ENCODE data around the gene SSNA1.

SSNA1 gene

DNA sequence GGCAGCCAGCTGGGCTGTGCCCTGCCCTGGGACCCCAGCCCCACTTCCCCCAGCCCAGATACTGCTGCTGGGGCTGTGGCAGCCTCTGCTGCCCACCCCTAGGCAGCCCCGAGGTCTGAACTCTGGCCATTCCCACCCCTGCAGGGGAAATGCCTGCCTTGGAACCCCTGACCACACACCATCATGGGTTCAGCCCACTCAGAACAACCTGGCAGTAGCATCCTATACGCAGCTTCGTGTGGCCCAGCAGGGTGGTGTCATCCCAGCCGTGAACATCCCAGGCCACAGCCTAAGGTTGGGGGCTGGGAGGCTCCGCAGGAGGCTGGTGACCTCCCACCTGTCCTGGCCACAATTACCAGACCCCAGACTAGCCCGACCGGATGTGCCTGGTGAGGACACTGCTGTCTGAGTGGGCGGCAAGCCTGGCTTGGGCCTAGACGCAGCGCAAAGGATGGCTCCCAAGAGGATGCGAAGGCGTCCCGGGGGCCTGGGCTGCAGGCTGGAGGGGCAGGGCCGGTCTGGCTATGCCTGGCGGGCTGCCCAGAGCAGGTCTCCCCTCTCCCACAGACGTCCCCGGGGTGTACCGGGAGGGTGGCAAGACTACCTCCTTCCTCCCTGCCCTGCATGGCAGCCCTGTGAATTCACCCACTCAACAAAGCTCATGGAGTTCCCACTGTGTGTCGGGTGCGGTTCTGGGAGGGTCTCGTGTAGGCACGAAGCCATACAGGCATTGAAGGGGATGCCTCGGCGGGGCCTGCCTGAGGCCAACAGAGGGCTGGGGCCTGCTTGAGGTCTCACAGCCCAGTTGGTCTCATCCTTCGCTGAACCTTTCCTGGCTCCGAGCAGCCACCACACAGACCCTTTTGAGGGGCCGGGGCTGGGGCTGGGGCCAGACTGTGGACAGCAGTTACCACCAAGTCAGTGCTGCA lies 40.8 kb downstream of the SSNA1 start:
- Histone ChIP-seq H3K4me3 (ENCODE audit: insufficient read depth, low read depth, low read length, poor library complexity, severe bottlenecking) (no peak overlapping the region), H3K27me3 (replicated peaks; ENCODE audit: control insufficient read depth, insufficient read depth, low read length, poor library complexity, severe bottlenecking) (peaks cover 4% of the 10 kb centered on the region)
- no peak for DNase-seq

GRCh38 chr9:137229903-137230704 lies 41.6 kb downstream of the SSNA1 start:
- H3K4me1 ChIP-seq (ENCODE audit: control insufficient read depth, insufficient read depth, low read length, poor library complexity, severe bottlenecking), result peaks cover 5% of the 10 kb centered on the region
- no peaks in the 10 kb centered on the region for H3K36me3 ChIP-seq (ENCODE audit: control insufficient read depth, insufficient read depth, low read length)
- no peak overlapping the region for H3K4me3 ChIP-seq (ENCODE audit: insufficient read depth, low read depth, low read length, poor library complexity, severe bottlenecking)
- no peak overlapping the region for H3K27ac ChIP-seq (ENCODE audit: insufficient read depth, low read length, poor library complexity, severe bottlenecking)
- no peaks in the 10 kb centered on the region for H3K9me3 ChIP-seq (ENCODE audit: control insufficient read depth, low read length)
- H3K27me3 ChIP-seq (replicated peaks; ENCODE audit: control insufficient read depth, insufficient read depth, low read length, poor library complexity, severe bottlenecking), result peaks cover 4% of the 10 kb centered on the region
- no peak for DNase-seq

More for the DNA sequence above, 40.8 kb downstream of the SSNA1 start:
- peaks cover 8% of the 10 kb centered on the region for H3K4me1 ChIP-seq (ENCODE audit: control insufficient read depth, insufficient read depth, low read length, poor library complexity, severe bottlenecking)
- H3K27ac ChIP-seq (ENCODE audit: insufficient read depth, low read length, poor library complexity, severe bottlenecking), result no peak overlapping the region
- H3K9me3 ChIP-seq (ENCODE audit: control insufficient read depth, low read length), result no peaks in the 10 kb centered on the region
- H3K36me3 ChIP-seq (ENCODE audit: control insufficient read depth, insufficient read depth, low read length), result no peaks in the 10 kb centered on the region

DNA sequence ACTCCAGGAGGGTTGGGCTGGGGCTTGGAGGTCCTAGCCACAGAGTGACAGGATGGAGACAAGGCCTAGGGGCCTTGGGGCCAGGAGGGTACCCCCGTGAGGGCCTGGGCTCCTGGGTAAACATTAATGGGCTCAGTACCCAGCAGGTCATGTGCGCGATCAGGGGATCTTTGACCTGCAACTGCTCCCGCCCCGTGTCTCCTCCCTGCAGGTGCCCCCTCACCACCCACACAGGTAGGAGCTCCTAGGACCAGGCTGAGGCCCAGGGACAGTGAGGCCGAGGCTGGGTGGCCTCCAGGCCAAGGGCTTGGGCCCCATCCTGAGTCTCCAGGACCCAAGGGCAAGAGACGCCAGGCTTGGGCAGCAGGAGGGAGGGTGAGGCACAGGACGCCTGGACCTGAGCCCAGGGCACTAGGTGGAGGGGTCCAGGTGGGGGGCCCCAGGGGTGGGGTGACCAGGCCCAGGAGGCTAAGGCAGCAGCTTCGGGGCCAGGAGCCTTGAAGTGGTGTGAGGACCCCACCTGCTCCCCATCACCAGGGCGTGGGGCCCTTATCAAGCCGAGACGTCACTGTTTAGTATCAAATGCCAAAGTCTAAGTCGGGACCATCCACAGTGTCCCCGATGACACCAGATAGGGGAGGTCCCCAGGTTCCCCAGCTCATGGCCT lies 42.4 kb downstream of the SSNA1 start, which contains the start of gene SLC34A3:
Gene SLC34A3 (plus strand): TSS at position 197 of the 667 bp plus-strand sequence. CDS start 802 bp downstream, outside the sequence.
- peaks cover 5% of the 10 kb centered on the region for H3K4me1 ChIP-seq (ENCODE audit: control insufficient read depth, insufficient read depth, low read length, poor library complexity, severe bottlenecking)
- H3K27ac ChIP-seq (ENCODE audit: insufficient read depth, low read length, poor library complexity, severe bottlenecking), result no peak within 1 kb of the TSS
- H3K4me3 ChIP-seq (ENCODE audit: insufficient read depth, low read depth, low read length, poor library complexity, severe bottlenecking), result no peak within 1 kb of the TSS
- no peaks in the 10 kb centered on the region for H3K36me3 ChIP-seq (ENCODE audit: control insufficient read depth, insufficient read depth, low read length)
- no peaks in the 10 kb centered on the region for H3K9me3 ChIP-seq (ENCODE audit: control insufficient read depth, low read length)
- no peak for DNase-seq
- peaks cover 4% of the 10 kb centered on the region for H3K27me3 ChIP-seq (replicated peaks; ENCODE audit: control insufficient read depth, insufficient read depth, low read length, poor library complexity, severe bottlenecking)

GRCh38 chr9:137231372-137232039 lies 43.0 kb downstream of the SSNA1 start:
- DNase-seq, result no peak
- H3K4me1 ChIP-seq (ENCODE audit: control insufficient read depth, insufficient read depth, low read length, poor library complexity, severe bottlenecking), result peaks cover 10% of the 10 kb centered on the region
- peaks cover 4% of the 10 kb centered on the region for H3K27me3 ChIP-seq (replicated peaks; ENCODE audit: control insufficient read depth, insufficient read depth, low read length, poor library complexity, severe bottlenecking)

GRCh38 chr9:137232101-137232500 lies 43.6 kb downstream of the SSNA1 start:
- DNase-seq, result no peak
- Histone ChIP-seq H3K27ac (ENCODE audit: insufficient read depth, low read length, poor library complexity, severe bottlenecking) (no peak overlapping the region), H3K36me3 (ENCODE audit: control insufficient read depth, insufficient read depth, low read length) (no peaks in the 10 kb centered on the region), H3K27me3 (replicated peaks; ENCODE audit: control insufficient read depth, insufficient read depth, low read length, poor library complexity, severe bottlenecking) (peaks cover 4% of the 10 kb centered on the region), H3K9me3 (ENCODE audit: control insufficient read depth, low read length) (no peaks in the 10 kb centered on the region), H3K4me1 (ENCODE audit: control insufficient read depth, insufficient read depth, low read length, poor library complexity, severe bottlenecking) (peaks cover 16% of the 10 kb centered on the region), H3K4me3 (ENCODE audit: insufficient read depth, low read depth, low read length, poor library complexity, severe bottlenecking) (no peak overlapping the region)

More at GRCh38 chr9:137231372-137232039, 43.0 kb downstream of the SSNA1 start:
- Histone ChIP-seq H3K27ac (ENCODE audit: insufficient read depth, low read length, poor library complexity, severe bottlenecking) (no peak overlapping the region), H3K36me3 (ENCODE audit: control insufficient read depth, insufficient read depth, low read length) (no peaks in the 10 kb centered on the region), H3K9me3 (ENCODE audit: control insufficient read depth, low read length) (no peaks in the 10 kb centered on the region), H3K4me3 (ENCODE audit: insufficient read depth, low read depth, low read length, poor library complexity, severe bottlenecking) (no peak overlapping the region)

DNA sequence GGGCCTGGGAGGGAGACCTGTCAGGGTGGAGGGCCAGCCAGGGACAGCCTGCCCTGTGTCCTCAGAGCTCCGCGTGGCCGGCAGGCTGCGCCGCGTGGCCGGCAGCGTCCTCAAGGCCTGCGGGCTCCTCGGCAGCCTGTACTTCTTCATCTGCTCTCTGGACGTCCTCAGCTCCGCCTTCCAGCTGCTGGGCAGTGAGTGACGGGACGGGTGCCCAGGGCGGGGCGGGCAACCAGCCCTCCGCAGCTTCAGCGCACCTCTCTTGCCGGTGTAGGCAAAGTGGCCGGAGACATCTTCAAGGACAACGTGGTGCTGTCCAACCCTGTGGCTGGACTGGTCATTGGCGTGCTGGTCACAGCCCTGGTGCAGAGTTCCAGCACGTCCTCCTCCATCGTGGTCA lies 44.0 kb downstream of the SSNA1 start:
- peaks cover 12% of the 10 kb centered on the region for H3K4me1 ChIP-seq (ENCODE audit: control insufficient read depth, insufficient read depth, low read length, poor library complexity, severe bottlenecking)
- peaks cover 4% of the 10 kb centered on the region for H3K27me3 ChIP-seq (replicated peaks; ENCODE audit: control insufficient read depth, insufficient read depth, low read length, poor library complexity, severe bottlenecking)
- no peak overlapping the region for H3K4me3 ChIP-seq (ENCODE audit: insufficient read depth, low read depth, low read length, poor library complexity, severe bottlenecking)
- H3K27ac ChIP-seq (ENCODE audit: insufficient read depth, low read length, poor library complexity, severe bottlenecking), result no peak overlapping the region
- H3K9me3 ChIP-seq (ENCODE audit: control insufficient read depth, low read length), result no peaks in the 10 kb centered on the region
- H3K36me3 ChIP-seq (ENCODE audit: control insufficient read depth, insufficient read depth, low read length), result no peaks in the 10 kb centered on the region
- DNase-seq, result no peak

GRCh38 chr9:137233143-137233980 lies 44.9 kb downstream of the SSNA1 start:
- Histone ChIP-seq H3K27me3 (replicated peaks; ENCODE audit: control insufficient read depth, insufficient read depth, low read length, poor library complexity, severe bottlenecking) (peaks cover 4% of the 10 kb centered on the region), H3K9me3 (ENCODE audit: control insufficient read depth, low read length) (no peaks in the 10 kb centered on the region), H3K36me3 (ENCODE audit: control insufficient read depth, insufficient read depth, low read length) (no peaks in the 10 kb centered on the region), H3K4me1 (ENCODE audit: control insufficient read depth, insufficient read depth, low read length, poor library complexity, severe bottlenecking) (peaks cover 10% of the 10 kb centered on the region), H3K4me3 (ENCODE audit: insufficient read depth, low read depth, low read length, poor library complexity, severe bottlenecking) (no peak overlapping the region), H3K27ac (ENCODE audit: insufficient read depth, low read length, poor library complexity, severe bottlenecking) (no peak overlapping the region)
- no peak for DNase-seq

DNA sequence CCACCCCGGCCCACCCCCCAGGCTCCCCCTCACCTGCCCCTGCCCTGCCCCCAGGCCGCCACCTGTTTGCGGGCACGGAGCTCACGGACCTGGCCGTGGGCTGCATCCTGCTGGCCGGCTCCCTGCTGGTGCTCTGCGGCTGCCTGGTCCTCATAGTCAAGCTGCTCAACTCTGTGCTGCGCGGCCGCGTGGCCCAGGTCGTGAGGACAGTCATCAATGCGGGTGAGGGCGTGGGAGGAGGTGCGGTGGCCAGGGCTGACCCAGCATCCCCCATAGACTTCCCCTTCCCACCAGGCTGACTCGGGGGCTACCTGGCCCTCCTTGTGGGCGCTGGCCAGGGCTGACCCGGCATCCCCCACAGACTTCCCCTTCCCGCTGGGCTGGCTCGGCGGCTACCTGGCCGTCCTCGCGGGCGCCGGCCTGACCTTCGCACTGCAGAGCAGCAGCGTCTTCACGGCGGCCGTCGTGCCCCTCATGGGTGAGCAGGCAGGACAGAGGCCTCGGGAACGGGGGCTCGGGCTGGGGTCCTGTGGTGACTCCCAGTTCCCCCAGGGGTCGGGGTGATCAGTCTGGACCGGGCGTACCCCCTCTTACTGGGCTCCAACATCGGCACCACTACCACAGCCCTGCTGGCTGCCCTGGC lies 45.7 kb downstream of the SSNA1 start:
- Histone ChIP-seq H3K36me3 (ENCODE audit: control insufficient read depth, insufficient read depth, low read length) (no peaks in the 10 kb centered on the region), H3K4me1 (ENCODE audit: control insufficient read depth, insufficient read depth, low read length, poor library complexity, severe bottlenecking) (peaks cover 13% of the 10 kb centered on the region), H3K4me3 (ENCODE audit: insufficient read depth, low read depth, low read length, poor library complexity, severe bottlenecking) (no peak overlapping the region), H3K27me3 (replicated peaks; ENCODE audit: control insufficient read depth, insufficient read depth, low read length, poor library complexity, severe bottlenecking) (peaks cover 4% of the 10 kb centered on the region), H3K9me3 (ENCODE audit: control insufficient read depth, low read length) (no peaks in the 10 kb centered on the region), H3K27ac (ENCODE audit: insufficient read depth, low read length, poor library complexity, severe bottlenecking) (no peak overlapping the region)
- no peak for DNase-seq
